Tibial nerve (tissue), 4 donors: ENCODE data around the gene TBCA. TPM values are rescaled to one million over a fixed set of nuclear protein-coding genes. Genes with fewer than 3 reads are reported as not detected.

Experiments
- DNase-seq, 2 donors: peaks; one replicate each; pipeline ENCODE4 v3.0.0-alpha.2; 2019; ENCODE audit warnings: low spot score in 2 of 2
- H3K27ac ChIP-seq, 4 donors: fragments of 200-600 bp; sonication (generic) in 3 of 4; one replicate each; pipeline ENCODE4 v1.5.1; 2017 to 2019; ENCODE audit warnings: mild to moderate bottlenecking in 1 of 4
- H3K27me3 ChIP-seq, 2 donors: fragments of 200-600 bp; sonication (generic) in 1 of 2; one replicate each; pipeline versions ENCODE4 v1.5.1 to v1.6.0; 2017 to 2019
- H3K36me3 ChIP-seq, 3 donors: fragments of 200-600 bp; sonication (generic); one replicate each; pipeline ENCODE4 v1.5.1; 2018 to 2019
- H3K4me1 ChIP-seq, 4 donors: fragments of 200-600 bp; sonication (generic) in 3 of 4; one replicate each; pipeline ENCODE4 v1.5.1; 2017 to 2019
- H3K4me3 ChIP-seq, 4 donors: fragments of 200-600 bp; sonication (generic) in 3 of 4; one replicate each; pipeline ENCODE4 v1.5.1; 2017 to 2019; ENCODE audit warnings: mild to moderate bottlenecking in 1 of 4, moderate library complexity in 1 of 4
- H3K9me3 ChIP-seq, 4 donors: fragments of 200-600 bp; sonication (generic) in 3 of 4; one replicate each; pipeline ENCODE4 v1.5.1; 2017 to 2019
- CTCF ChIP-seq, 5 experiments: fragments of 200-600 bp in 3 of 5; fragments of 450-650 bp in 2 of 5; sonication (generic) in 3 of 5; IDR thresholded peaks; one replicate each; pipeline ENCODE4 v1.5.1; 2016 to 2019; ENCODE audit warnings: antibody characterized with exemption in 5 of 5, mild to moderate bottlenecking in 3 of 5, moderate library complexity in 2 of 5
- EP300 ChIP-seq, 2 donors: sonication (generic); formaldehyde crosslinking; IDR thresholded peaks; one replicate each; pipeline ENCODE4 v1.6.1; 2017; ENCODE audit warnings: antibody characterized with exemption in 2 of 2, mild to moderate bottlenecking in 1 of 2
- POLR2A ChIP-seq, 2 donors: fragments of 450-650 bp; IDR thresholded peaks; one replicate each; pipeline ENCODE4 v1.6.1; 2017; ENCODE audit warnings: antibody characterized with exemption in 2 of 2, mild to moderate bottlenecking in 2 of 2, moderate library complexity in 2 of 2
- WGBS, 2 donors: methylation state at CpG; one replicate each; pipeline ENCODE4 v1.1.5; 2018; 5-methylcytosine and 5-hydroxymethylcytosine counted together
- total RNA-seq, 4 donors: library from RNA; depleted of rRNA; stranded (reverse); fragments of >200 nt; gene quantifications; one replicate each; pipeline ENCODE4 v1.1.0, GENCODE V29; 2016

Gene TBCA
- total RNA-seq, result 100 to 1,000 TPM in 3 of 4 donors, 10 to 100 TPM in 1; 83.2 to 157 (median 120) TPM

GRCh38 chr5:77775790-77776553, at the start of gene TBCA:
TBCA (minus strand) TSS chr5:77776339; CDS start chr5:77776257, 82 bp downstream.
- 0 to 1% methylated on average over 26 to 32 of the region's 89 CpGs for WGBS, 2 donors
- H3K27me3 ChIP-seq, result no peaks in the 10 kb centered on the region
- H3K4me1 ChIP-seq, result peaks cover 0 to 50% (median 16%) of the 10 kb centered on the region in 4 donors
- peak within 1 kb of the TSS; percentile 63 to 97 (median 82) for H3K4me3 ChIP-seq
- DNase-seq, result peak; percentile 65 to 72
- H3K9me3 ChIP-seq, result no peaks in the 10 kb centered on the region
- TF ChIP-seq CTCF (IDR thresholded peaks at IDR 0.05) (peak in 4 of 5 experiments; percentile 13 to 63 (median 35)), POLR2A (IDR thresholded peaks at IDR 0.05) (peak; percentile 80 to 93), EP300 (IDR thresholded peaks at IDR 0.05) (peak; percentile 55 to 98)
- H3K36me3 ChIP-seq, result no peaks in the 10 kb centered on the region
- H3K27ac ChIP-seq, result peak within 1 kb of the TSS; percentile 94 to 98 (median 97)

- Histone ChIP-seq H3K27me3 (no peaks in the 10 kb centered on the region), H3K4me3 (no peak overlapping the region), H3K27ac (no peak overlapping the region), H3K36me3 (no peaks in the 10 kb centered on the region), H3K9me3 (no peaks in the 10 kb centered on the region), H3K4me1 (no peaks in the 10 kb centered on the region)
- TF ChIP-seq POLR2A (IDR thresholded peaks at IDR 0.05) (no peak), EP300 (IDR thresholded peaks at IDR 0.05) (no peak), CTCF (IDR thresholded peaks at IDR 0.05) (no peak)
- 90 to 93% methylated on average over 2 of the region's 2 CpGs for WGBS, 2 donors
- DNase-seq, result no peak
Observed at GRCh38 chr5:77824981-77825380, 48.8 kb upstream of the TBCA start.

DNA sequence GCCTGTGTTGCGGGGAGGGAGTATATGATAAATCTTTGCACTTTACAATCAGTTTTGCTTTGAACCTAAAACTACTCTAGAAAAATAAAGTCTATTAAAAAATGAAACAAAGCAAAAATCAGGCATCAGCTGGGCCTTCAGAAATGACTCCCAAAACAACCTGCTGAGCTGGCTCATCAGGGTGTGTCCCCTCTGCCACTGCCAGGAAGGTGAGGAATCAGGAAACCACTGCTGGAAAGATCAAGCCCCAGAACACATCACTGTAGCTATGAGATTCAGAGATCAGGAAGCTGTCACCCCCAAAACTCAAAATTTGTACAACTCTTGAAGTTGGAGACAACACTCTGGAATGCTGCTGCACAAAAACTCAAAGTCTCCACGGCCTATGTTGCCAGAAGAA, 40.5 kb upstream of the TBCA start:
- Histone ChIP-seq H3K27ac (no peak overlapping the region), H3K4me3 (no peak overlapping the region), H3K4me1 (no peaks in the 10 kb centered on the region), H3K36me3 (no peaks in the 10 kb centered on the region), H3K9me3 (no peaks in the 10 kb centered on the region), H3K27me3 (no peaks in the 10 kb centered on the region)
- DNase-seq, result no peak
- 8 to 18% methylated on average over 2 of the region's 2 CpGs for WGBS, 2 donors
- no peak for TF ChIP-seq CTCF (IDR thresholded peaks at IDR 0.05)
- TF ChIP-seq EP300 (IDR thresholded peaks at IDR 0.05), result no peak
- no peak for TF ChIP-seq POLR2A (IDR thresholded peaks at IDR 0.05)

GRCh38 chr5:77812926-77813589, 36.9 kb upstream of the TBCA start:
- TF ChIP-seq CTCF (IDR thresholded peaks at IDR 0.05) (no peak), POLR2A (IDR thresholded peaks at IDR 0.05) (no peak), EP300 (IDR thresholded peaks at IDR 0.05) (no peak)
- Histone ChIP-seq H3K9me3 (peaks cover 0 to 8% (median 0%) of the 10 kb centered on the region in 4 donors), H3K27me3 (no peaks in the 10 kb centered on the region), H3K4me3 (no peak overlapping the region), H3K4me1 (no peaks in the 10 kb centered on the region), H3K36me3 (no peaks in the 10 kb centered on the region), H3K27ac (no peak overlapping the region)
- 70 to 76% methylated on average over 3 of the region's 3 CpGs for WGBS, 2 donors
- DNase-seq, result no peak
